Transverse colon (tissue), 4 donors: ENCODE results near the gene INSL3. TPM values are rescaled to one million over a fixed set of nuclear protein-coding genes. Genes with fewer than 3 reads are reported as not detected.

Experiments
- DNase-seq: peaks from one replicate; pipeline ENCODE4 v3.0.0-alpha.2; 2019
- H3K27ac ChIP-seq, 4 donors: fragments of 200-600 bp; sonication (generic); 2 replicates each; pipeline ENCODE4 v1.5.1; 2016 to 2018; ENCODE audit warnings: inconsistent platforms in 4 of 4
- H3K27me3 ChIP-seq: fragments of 200-600 bp; sonication (generic); 2 replicates; pipeline ENCODE4 v1.5.1; 2017; ENCODE audit warnings: inconsistent platforms
- H3K36me3 ChIP-seq, 4 donors: fragments of 200-600 bp; sonication (generic); 2 replicates each; pipeline ENCODE4 v1.5.1; 2017 to 2019; ENCODE audit warnings: inconsistent platforms in 4 of 4
- H3K4me1 ChIP-seq, 4 donors: fragments of 200-600 bp; sonication (generic); 2 replicates each; pipeline ENCODE4 v1.5.1; 2017 to 2020; ENCODE audit warnings: inconsistent platforms in 4 of 4
- H3K4me3 ChIP-seq, 4 donors: fragments of 200-600 bp; sonication (generic); 1 replicate in 1 of 4; 2 replicates in 3 of 4; pipeline versions ENCODE4 v1.5.1 to v1.6.1; 2017 to 2019; ENCODE audit warnings: inconsistent platforms in 4 of 4
- H3K9me3 ChIP-seq, 2 donors: fragments of 200-600 bp; sonication (generic); 2 replicates each; pipeline ENCODE4 v1.5.1; 2017 to 2019; ENCODE audit warnings: inconsistent platforms in 2 of 2
- CTCF ChIP-seq, 5 experiments: fragments of 200-600 bp in 3 of 5; fragments of 450-650 bp in 2 of 5; sonication (generic) in 3 of 5; IDR thresholded peaks; 1 replicate in 2 of 5; 2 replicates in 3 of 5; pipeline ENCODE4 v1.5.1; 2016 to 2017; ENCODE audit warnings: antibody characterized with exemption in 5 of 5, inconsistent platforms in 3 of 5, mild to moderate bottlenecking in 2 of 5, moderate library complexity in 1 of 5
- EP300 ChIP-seq: sonication (generic); formaldehyde crosslinking; IDR thresholded peaks from one replicate; pipeline ENCODE4 v1.6.1; 2017; ENCODE audit warnings: antibody characterized with exemption, low read depth
- POLR2A ChIP-seq: fragments of 450-650 bp; IDR thresholded peaks from one replicate; pipeline ENCODE4 v1.6.1; 2016; ENCODE audit warnings: antibody characterized with exemption, mild to moderate bottlenecking, moderate library complexity
- POLR2AphosphoS5 ChIP-seq, 3 donors: sonication (generic); formaldehyde crosslinking; IDR thresholded peaks; one replicate each; pipeline ENCODE4 v1.6.1; 2016; ENCODE audit warnings: antibody characterized with exemption in 3 of 3
- WGBS, 2 donors: methylation state at CpG; one replicate each; pipeline ENCODE4 v1.1.5; 2018; ENCODE audit warnings: low coverage in 1 of 2; 5-methylcytosine and 5-hydroxymethylcytosine counted together
- in situ Hi-C, 4 donors: fragments of 200-750 bp; cut with MboI; loops; one replicate each; pipeline versions ENCODE4 v1.15.0 to v1.15.1; 2017; ENCODE audit warnings: low sequenced_read_pairs in 3 of 4, low pct_ligation_motif_present in 1 of 4, low pct_unique_long_range_greater_than_20kb in 1 of 4
- intact Hi-C: fragments of 100-400 bp; cut with DNase I; formaldehyde crosslinking; loops from one replicate; pipeline ENCODE4 v1.15.1; 2023; ENCODE audit warnings: low total_unique reads
- total RNA-seq, 4 donors: library from RNA; depleted of rRNA; stranded (reverse); fragments of >200 nt; gene quantifications; one replicate each; pipeline ENCODE4 v1.1.0, GENCODE V29; 2016

INSL3 gene
- total RNA-seq, 4 donors from 2014 or later = not detected

- in situ Hi-C loops (no loop called here), intact Hi-C loops (no loop called here)
- Histone ChIP-seq H3K27me3 (no peaks in the 10 kb centered on the region), H3K9me3 (no peaks in the 10 kb centered on the region), H3K36me3 (peaks cover 0 to 5% (median 0%) of the 10 kb centered on the region in 4 donors), H3K4me3 (no peak overlapping the region), H3K4me1 (no peaks in the 10 kb centered on the region), H3K27ac (no peak overlapping the region)
- DNase-seq = no peak
- TF ChIP-seq EP300 (no peak), CTCF (IDR thresholded peaks at IDR 0.05) (no peak), POLR2A (no peak), POLR2AphosphoS5 (IDR thresholded peaks at IDR 0.05) (no peak)
- WGBS, 2 donors = 94 to 100% methylated on average over 2 of the region's 2 CpGs
Measured at GRCh38 chr19:17811103-17811502, 10.2 kb downstream of the INSL3 start.

- H3K36me3 ChIP-seq = peaks cover 0 to 5% (median 0%) of the 10 kb centered on the region in 4 donors
- no peak overlapping the region for H3K4me3 ChIP-seq
- no peak for TF ChIP-seq POLR2AphosphoS5 (IDR thresholded peaks at IDR 0.05)
- TF ChIP-seq EP300 = no peak
- TF ChIP-seq CTCF (IDR thresholded peaks at IDR 0.05) = no peak
- no peak for TF ChIP-seq POLR2A
- no peak overlapping the region for H3K27ac ChIP-seq
- intact Hi-C loops = no loop called here
- no peak for DNase-seq
- H3K27me3 ChIP-seq = no peaks in the 10 kb centered on the region
- in situ Hi-C loops = no loop called here
- 78% methylated on average over 38 of the region's 38 CpGs; no CpG with 5 or more reads in 1 of the 2 donors for WGBS, 2 donors
- no peaks in the 10 kb centered on the region for H3K9me3 ChIP-seq
- peaks cover 0 to 7% (median 0%) of the 10 kb centered on the region in 4 donors for H3K4me1 ChIP-seq
Measured at GRCh38 chr19:17807731-17808316, 13.5 kb downstream of the INSL3 start.

GRCh38 chr19:17806945-17807344, 14.4 kb downstream of the INSL3 start:
- Histone ChIP-seq H3K4me3 (no peak overlapping the region), H3K4me1 (peaks cover 0 to 9% (median 0%) of the 10 kb centered on the region in 4 donors), H3K27ac (no peak overlapping the region), H3K36me3 (peaks cover 0 to 5% (median 0%) of the 10 kb centered on the region in 4 donors), H3K9me3 (no peaks in the 10 kb centered on the region), H3K27me3 (no peaks in the 10 kb centered on the region)
- no peak for DNase-seq
- intact Hi-C loops = no loop called here
- in situ Hi-C loops = no loop called here
- WGBS, 2 donors = 53% methylated on average over 3 of the region's 3 CpGs; no CpG with 5 or more reads in 1 of the 2 donors
- TF ChIP-seq POLR2AphosphoS5 (IDR thresholded peaks at IDR 0.05) (no peak), CTCF (IDR thresholded peaks at IDR 0.05) (no peak), POLR2A (no peak), EP300 (no peak)

DNA sequence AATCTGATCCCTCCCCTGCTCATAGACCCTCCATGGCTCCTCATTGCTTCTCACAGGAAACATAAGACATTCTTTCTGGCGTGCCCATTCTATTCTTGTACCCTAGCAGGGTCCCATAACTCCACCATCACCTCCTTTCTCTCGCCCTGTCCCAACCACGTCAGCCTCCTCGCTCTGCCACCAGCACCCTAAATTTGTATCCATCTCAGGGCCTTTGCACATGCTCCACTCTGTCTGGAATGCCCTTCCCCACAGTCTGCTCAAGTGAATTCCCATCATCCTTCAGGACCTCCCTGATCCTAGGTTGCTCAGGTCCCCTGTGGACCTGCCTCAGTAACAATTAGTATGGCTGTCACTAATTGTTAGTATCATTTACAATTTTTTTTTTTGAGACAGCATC, 15.9 kb downstream of the INSL3 start:
- no peak overlapping the region for H3K4me3 ChIP-seq
- no peaks in the 10 kb centered on the region for H3K9me3 ChIP-seq
- DNase-seq = no peak
- H3K36me3 ChIP-seq = peaks cover 0 to 5% (median 0%) of the 10 kb centered on the region in 4 donors
- intact Hi-C loops (no loop called here), in situ Hi-C loops (no loop called here)
- WGBS, 2 donors = 83 to 92% methylated on average over 3 to 4 of the region's 4 CpGs
- TF ChIP-seq EP300 (no peak), POLR2A (no peak), POLR2AphosphoS5 (IDR thresholded peaks at IDR 0.05) (no peak), CTCF (IDR thresholded peaks at IDR 0.05) (no peak)
- peaks cover 0 to 9% (median 0%) of the 10 kb centered on the region in 4 donors for H3K4me1 ChIP-seq
- H3K27ac ChIP-seq = no peak overlapping the region
- H3K27me3 ChIP-seq = no peaks in the 10 kb centered on the region
